ENCODE data around the gene ZNF669. TPM values are rescaled to one million over a fixed set of nuclear protein-coding genes. Genes with fewer than 3 reads are reported as not detected.

The ZNF669 gene
- total RNA-seq, result 6.9 and 9.4 TPM in 2 replicates

DNA sequence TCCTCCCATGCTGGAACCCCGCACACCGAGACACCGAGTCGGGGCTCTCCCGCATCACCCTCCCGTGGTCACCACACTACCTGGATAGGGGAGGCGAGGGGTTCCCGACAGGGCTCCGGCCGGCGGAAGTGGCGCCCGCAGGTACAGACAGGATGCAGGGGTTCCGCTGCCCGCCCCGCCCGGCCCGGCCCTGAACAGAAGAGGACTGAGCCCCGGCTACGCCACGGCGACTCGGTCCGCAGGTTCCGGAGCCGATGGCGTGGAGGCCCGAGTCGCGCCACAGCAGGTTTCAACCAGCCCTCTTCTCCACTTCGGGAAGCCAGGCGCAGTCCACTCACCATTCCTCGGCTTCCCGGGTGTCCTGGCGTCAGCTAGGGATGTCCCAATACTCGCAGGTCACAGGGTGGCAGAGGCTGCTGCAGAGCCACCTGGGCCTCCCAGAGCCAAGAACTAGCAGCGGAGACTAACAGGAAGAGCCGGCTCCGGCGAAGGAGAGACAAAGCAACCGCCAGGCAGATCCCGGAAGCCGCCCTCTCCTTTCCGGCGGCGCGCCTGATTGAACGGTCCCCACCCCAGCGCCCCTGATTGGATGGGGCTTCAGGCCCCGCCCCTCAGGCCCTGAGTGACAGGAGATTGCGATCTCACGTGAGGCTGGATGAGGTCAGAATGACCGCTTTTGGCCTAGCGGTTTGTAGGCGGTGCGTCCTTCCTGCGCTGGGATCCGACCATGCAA, at the start of gene ZNF669:
Gene ZNF669, minus strand, starts transcription at position 498 of the 733 bp plus-strand sequence. Its CDS starts 157 bp downstream, at position 341.

DNA sequence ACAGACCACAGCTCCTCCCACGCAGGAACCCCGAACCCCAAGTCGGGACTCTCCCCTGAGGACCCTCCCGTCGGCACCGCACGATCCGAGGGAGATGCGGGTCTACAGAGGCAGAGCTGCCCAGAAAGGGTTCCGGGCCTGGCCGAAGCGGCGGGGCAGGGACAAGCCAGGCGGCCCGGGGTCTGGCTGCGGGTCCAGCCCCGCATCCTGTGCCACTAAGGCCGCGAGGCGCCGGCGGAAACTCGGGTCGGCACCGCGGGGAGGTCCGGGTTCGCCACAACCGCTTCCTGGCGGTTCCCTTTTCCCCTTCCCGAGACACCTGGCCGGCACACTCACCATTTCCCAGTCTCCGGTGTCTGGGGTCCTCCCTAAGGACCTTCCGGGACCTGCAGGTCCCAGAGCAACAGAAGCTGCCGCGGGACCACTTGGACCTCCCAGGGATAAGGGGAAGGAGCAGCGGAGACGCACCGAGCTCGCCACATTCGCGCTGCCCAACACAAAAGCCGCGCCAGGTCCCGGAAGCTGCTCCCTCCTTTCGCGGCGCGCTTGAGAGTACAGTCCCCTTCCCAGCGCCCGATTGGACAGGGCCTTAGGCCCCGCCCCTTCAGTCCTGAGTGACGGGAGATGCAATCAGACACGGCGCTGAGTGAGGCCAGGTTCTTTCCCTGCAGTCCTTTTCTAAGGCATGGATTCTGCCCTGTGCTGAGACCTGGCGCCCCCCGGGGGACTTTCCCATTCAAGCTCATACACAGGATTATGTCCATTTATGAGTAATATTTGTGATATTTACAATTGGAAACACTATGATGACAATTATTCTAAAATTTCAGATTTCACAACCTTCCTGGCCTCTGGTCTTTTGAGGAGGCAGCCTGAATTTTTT, 25.7 kb downstream of the ZNF669 start, which contains the start of gene ZNF670:
Gene ZNF670, minus strand, starts transcription at position 554 of the 883 bp plus-strand sequence. Its CDS starts 215 bp downstream, at position 339.

Other genes starting within 250 kb of the ZNF669 start
- 24.7 and 27.5 TPM in 2 replicates for gene AHCTF1, start 172.4 kb downstream of the ZNF669 start, total RNA-seq
- 2.0 and 3.1 TPM in 2 replicates for gene ZNF695, start 96.3 kb downstream of the ZNF669 start, total RNA-seq
- gene ZNF670, start 25.5 kb downstream of the ZNF669 start, total RNA-seq, result 0.79 and 2.1 TPM in 2 replicates
- gene ZNF124, start 67.7 kb upstream of the ZNF669 start, total RNA-seq, result 48.3 and 63.2 TPM in 2 replicates
- gene VN1R5, start 151.7 kb upstream of the ZNF669 start, total RNA-seq, result not detected in 2 replicates
- 33.8 and 34.7 TPM in 2 replicates for gene ZNF496, start 227.5 kb upstream of the ZNF669 start, total RNA-seq

Measured in placental epithelial cell (primary cell).